Activated CD4-positive, alpha-beta T cell treated with anti-CD3 and anti-CD28 coated beads for 36 hours (primary cell): ENCODE data around the gene FBP2. TPM values are rescaled to one million over a fixed set of nuclear protein-coding genes. Genes with fewer than 3 reads are reported as not detected.
A peak's percentile ranks its signal among the peaks of the same experiment; 100 is the strongest.
"Not testable (repeated sequence)": the region's sequence is repeated elsewhere in the genome, so short reads cannot be mapped to it uniquely, and the experiment has no call there.

Experiments used
- ATAC-seq: fragments of 200-7000 bp; cut with Tn5 transposase; one replicate; pipeline ENCODE4 v1.10.0; 2021; ENCODE audit warnings: mild to moderate bottlenecking, moderate library complexity
- CTCF ChIA-PET: fragments of 350-600 bp; sonication (Branson Sonifier 250); formaldehyde crosslinking; loops from one replicate; lab custom pipeline; 2021; ENCODE audit warnings: antibody characterized with exemption; lab: Charles Lee
- POLR2A ChIA-PET: fragments of 350-600 bp; sonication (Branson Sonifier 250); formaldehyde crosslinking; loops from one replicate; lab custom pipeline; 2021; ENCODE audit warnings: antibody characterized with exemption, inconsistent platforms; lab: Charles Lee
- DNase-seq: peaks from one replicate; pipeline ENCODE4 v3.0.0-alpha.2; 2020
- H3K27ac Mint-ChIP-seq: one replicate; pipeline ENCODE4 v1.8.0; 2021; ENCODE audit warnings: mixed read lengths
- H3K27me3 Mint-ChIP-seq: one replicate; pipeline ENCODE4 v1.8.0; 2021; ENCODE audit warnings: mixed read lengths
- H3K36me3 Mint-ChIP-seq: one replicate; pipeline ENCODE4 v1.8.0; 2021; ENCODE audit warnings: low read depth, mixed read lengths
- H3K4me1 Mint-ChIP-seq: one replicate; pipeline ENCODE4 v1.8.0; 2021; ENCODE audit warnings: mixed read lengths
- H3K4me3 Mint-ChIP-seq: one replicate; pipeline ENCODE4 v1.8.0; 2021; ENCODE audit warnings: mild to moderate bottlenecking, moderate library complexity, mixed read lengths
- H3K9me3 Mint-ChIP-seq: one replicate; pipeline ENCODE4 v1.8.0; 2021; ENCODE audit warnings: low read depth, mixed read lengths
- intact Hi-C, 2 experiments: fragments of 100-400 bp; cut with DNase I in 1 of 2; cut with micrococcal nuclease in 1 of 2; formaldehyde crosslinking; loops; one replicate each; pipeline versions ENCODE4 v1.14.2 to v1.15.1; 2022 to 2024; cut with DNase I, micrococcal nuclease
- total RNA-seq, 2 experiments: library from RNA; stranded (reverse); gene quantifications; one replicate each; pipeline ENCODE4 v1.2.3, GENCODE V29; 2021

The FBP2 gene
- total RNA-seq, 2 experiments from 2014 or later, result not detected

- peak; percentile 87 for DNase-seq
- ChIA-PET POLR2A (no interaction called here), CTCF (interaction anchor here (0.6 to 1.1 kb wide), 2 partner anchors 8 to 78 kb away, joined by 3 to 5 read pairs; no protein-coding TSS in a partner anchor)
- H3K36me3 Mint-ChIP-seq, result peaks cover 1% of the 10 kb centered on the region
- H3K27me3 Mint-ChIP-seq, result peaks cover 7% of the 10 kb centered on the region
- intact Hi-C loops, result loop anchor here (1.0 kb wide), 1 partner anchor 49 kb away; no protein-coding TSS in a partner anchor
- H3K9me3 Mint-ChIP-seq, result no peaks in the 10 kb centered on the region
- H3K27ac Mint-ChIP-seq, result no peak overlapping the region
- H3K4me1 Mint-ChIP-seq, result peaks cover 6% of the 10 kb centered on the region
- peak; percentile 96 for ATAC-seq
- H3K4me3 Mint-ChIP-seq, result no peak overlapping the region
Observed at GRCh38 chr9:94603259-94604160, 9.9 kb upstream of the FBP2 start.

DNA sequence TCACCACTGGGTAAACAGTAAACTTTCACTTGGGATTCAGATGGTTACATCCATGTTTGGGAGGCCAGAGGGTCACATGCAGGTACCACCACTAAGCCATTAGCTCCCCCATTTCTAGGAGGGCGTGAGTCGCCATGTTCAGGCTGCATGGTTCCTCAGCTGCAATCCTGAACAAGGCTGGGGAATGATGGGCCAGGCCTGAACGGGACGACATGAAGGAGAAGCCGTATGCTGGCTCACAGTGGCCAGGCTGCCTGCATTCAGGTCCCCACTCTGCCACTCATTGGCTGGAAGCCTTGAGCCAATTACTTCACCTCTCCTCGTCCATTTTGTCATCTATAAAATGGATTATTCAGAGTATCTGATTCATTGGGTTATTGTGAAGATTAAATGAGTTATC lies 9.0 kb upstream of the FBP2 start:
- no peak overlapping the region for H3K27ac Mint-ChIP-seq
- no peak for DNase-seq
- CTCF ChIA-PET, result interaction anchor here (1.1 kb wide), 1 partner anchor 9 kb away, joined by 5 read pairs; no protein-coding TSS in a partner anchor
- no peak for ATAC-seq
- no peak overlapping the region for H3K4me3 Mint-ChIP-seq
- peaks cover 6% of the 10 kb centered on the region for H3K4me1 Mint-ChIP-seq
- intact Hi-C loops, result loop anchor here (1.0 kb wide), 1 partner anchor 48 kb away; no protein-coding TSS in a partner anchor
- peaks cover 7% of the 10 kb centered on the region for H3K27me3 Mint-ChIP-seq
- peaks cover 1% of the 10 kb centered on the region for H3K36me3 Mint-ChIP-seq
- POLR2A ChIA-PET, result no interaction called here
- H3K9me3 Mint-ChIP-seq, result no peaks in the 10 kb centered on the region

- no peaks in the 10 kb centered on the region for H3K36me3 Mint-ChIP-seq
- no peak for ATAC-seq
- H3K27me3 Mint-ChIP-seq, result no peaks in the 10 kb centered on the region
- H3K4me1 Mint-ChIP-seq, result peaks cover 6% of the 10 kb centered on the region
- no peak overlapping the region for H3K27ac Mint-ChIP-seq
- intact Hi-C loops, result no loop called here
- no peaks in the 10 kb centered on the region for H3K9me3 Mint-ChIP-seq
- POLR2A ChIA-PET, result no interaction called here
- DNase-seq, result no peak
- no peak overlapping the region for H3K4me3 Mint-ChIP-seq
- CTCF ChIA-PET, result interaction anchor here (0.6 kb wide), 1 partner anchor 14 kb away, joined by 3 read pairs; no protein-coding TSS in a partner anchor
Observed at GRCh38 chr9:94600715-94601114, 7.1 kb upstream of the FBP2 start.

DNA sequence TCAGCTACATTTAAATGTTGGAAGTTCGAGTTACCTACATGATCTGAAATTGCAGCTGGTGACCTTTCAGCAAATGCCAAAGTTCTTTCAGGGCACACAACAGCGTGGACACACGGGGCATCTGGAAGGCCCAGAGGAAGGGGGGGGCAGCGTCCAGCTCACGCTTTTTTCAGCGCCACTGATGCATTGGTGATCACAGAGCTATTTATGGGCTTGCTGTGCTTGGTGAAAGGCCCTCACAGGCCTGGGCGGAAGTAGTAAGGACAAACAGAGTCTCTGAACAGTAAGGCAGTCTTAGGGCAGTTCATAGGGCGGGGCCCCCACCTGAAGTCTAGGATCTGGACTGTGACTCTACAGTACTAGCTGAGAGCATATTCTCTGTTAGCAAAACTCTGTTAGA lies 6.6 kb upstream of the FBP2 start:
- CTCF ChIA-PET, result interaction anchor here (0.6 kb wide), 1 partner anchor 14 kb away, joined by 3 read pairs; no protein-coding TSS in a partner anchor
- Mint-ChIP-seq H3K4me3 (no peak overlapping the region), H3K27ac (no peak overlapping the region), H3K4me1 (peaks cover 6% of the 10 kb centered on the region), H3K9me3 (no peaks in the 10 kb centered on the region), H3K27me3 (peaks cover under 1% of the 10 kb centered on the region), H3K36me3 (no peaks in the 10 kb centered on the region)
- POLR2A ChIA-PET, result no interaction called here
- DNase-seq (no peak), ATAC-seq (no peak)
- intact Hi-C loops, result no loop called here

- intact Hi-C loops, result no loop called here
- no peaks in the 10 kb centered on the region for H3K36me3 Mint-ChIP-seq
- ChIA-PET CTCF (no interaction called here), POLR2A (no interaction called here)
- peaks cover 4% of the 10 kb centered on the region for H3K27me3 Mint-ChIP-seq
- DNase-seq (no peak), ATAC-seq (no peak)
- no peak overlapping the region for H3K27ac Mint-ChIP-seq
- no peaks in the 10 kb centered on the region for H3K9me3 Mint-ChIP-seq
- H3K4me3 Mint-ChIP-seq, result no peak overlapping the region
- H3K4me1 Mint-ChIP-seq, result peaks cover 6% of the 10 kb centered on the region
Observed at GRCh38 chr9:94599102-94599501, 5.5 kb upstream of the FBP2 start.

- intact Hi-C loops, H3K27ac Mint-ChIP-seq, H3K4me1 Mint-ChIP-seq, H3K9me3 Mint-ChIP-seq, H3K36me3 Mint-ChIP-seq, H3K4me3 Mint-ChIP-seq, DNase-seq, CTCF ChIA-PET, POLR2A ChIA-PET, ATAC-seq: not testable (repeated sequence)
- H3K27me3 Mint-ChIP-seq, result peaks cover 14% of the 10 kb centered on the region
Observed at GRCh38 chr9:94592683-94593082, 941 bp downstream of the FBP2 start.

GRCh38 chr9:94591876-94592275 lies 1.7 kb downstream of the FBP2 start:
- Mint-ChIP-seq H3K27me3 (peaks cover 20% of the 10 kb centered on the region), H3K4me1 (peaks cover 4% of the 10 kb centered on the region), H3K4me3 (no peak overlapping the region), H3K9me3 (no peaks in the 10 kb centered on the region), H3K36me3 (no peaks in the 10 kb centered on the region), H3K27ac (no peak overlapping the region)
- no peak for DNase-seq
- CTCF ChIA-PET, result no interaction called here
- POLR2A ChIA-PET, result no interaction called here
- ATAC-seq, result no peak
- intact Hi-C loops, result no loop called here

GRCh38 chr9:94591046-94591545 lies 2.5 kb downstream of the FBP2 start:
- Mint-ChIP-seq H3K4me1 (peaks cover 11% of the 10 kb centered on the region), H3K27me3 (peaks cover 20% of the 10 kb centered on the region)
- CTCF ChIA-PET, H3K4me3 Mint-ChIP-seq, ATAC-seq, H3K27ac Mint-ChIP-seq, H3K36me3 Mint-ChIP-seq, DNase-seq, POLR2A ChIA-PET, intact Hi-C loops, H3K9me3 Mint-ChIP-seq: not testable (repeated sequence)

DNA sequence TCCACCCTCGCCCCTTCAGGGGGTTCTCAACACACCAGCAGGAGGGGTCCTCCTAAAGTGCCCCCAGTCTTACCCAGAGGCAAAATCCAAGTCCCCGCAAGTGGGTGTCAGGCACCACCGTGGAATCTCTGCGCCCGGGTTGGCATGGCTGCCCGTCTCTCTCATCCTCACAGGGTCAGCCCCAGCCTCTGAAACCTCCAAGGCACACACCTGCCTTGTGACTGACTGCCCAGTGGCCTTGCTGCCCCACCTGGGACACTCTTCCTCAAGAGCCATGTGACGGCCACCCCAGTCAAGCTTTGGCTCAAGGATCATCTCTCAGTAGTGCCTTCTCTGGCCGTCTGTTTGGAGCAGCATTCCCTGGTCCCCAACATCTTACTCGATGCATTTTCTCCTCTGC lies 4.9 kb downstream of the FBP2 start:
- DNase-seq, result no peak
- no peak for ATAC-seq
- intact Hi-C loops, result no loop called here
- CTCF ChIA-PET, result interaction anchor here (0.7 kb wide), 1 partner anchor 764 kb away, joined by 7 read pairs; no protein-coding TSS in a partner anchor
- no peaks in the 10 kb centered on the region for H3K36me3 Mint-ChIP-seq
- peaks cover 16% of the 10 kb centered on the region for H3K27me3 Mint-ChIP-seq
- no peak overlapping the region for H3K4me3 Mint-ChIP-seq
- peaks cover 25% of the 10 kb centered on the region for H3K4me1 Mint-ChIP-seq
- H3K27ac Mint-ChIP-seq, result no peak overlapping the region
- H3K9me3 Mint-ChIP-seq, result no peaks in the 10 kb centered on the region
- POLR2A ChIA-PET, result no interaction called here

GRCh38 chr9:94586814-94587213 lies 6.8 kb downstream of the FBP2 start:
- H3K27ac Mint-ChIP-seq, result no peak overlapping the region
- DNase-seq, result peak; percentile 8
- ChIA-PET CTCF (interaction anchor here (0.6 to 1.6 kb wide), 4 partner anchors 11 to 1010 kb away, joined by 3 to 4 read pairs (median 3); no protein-coding TSS in a partner anchor), POLR2A (no interaction called here)
- intact Hi-C loops, result no loop called here
- H3K4me3 Mint-ChIP-seq, result no peak overlapping the region
- no peaks in the 10 kb centered on the region for H3K36me3 Mint-ChIP-seq
- H3K9me3 Mint-ChIP-seq, result no peaks in the 10 kb centered on the region
- ATAC-seq, result no peak
- H3K4me1 Mint-ChIP-seq, result peaks cover 25% of the 10 kb centered on the region
- peaks cover 16% of the 10 kb centered on the region for H3K27me3 Mint-ChIP-seq

- DNase-seq, result no peak
- peaks cover 25% of the 10 kb centered on the region for H3K4me1 Mint-ChIP-seq
- H3K9me3 Mint-ChIP-seq, result no peaks in the 10 kb centered on the region
- intact Hi-C loops, result no loop called here
- ChIA-PET CTCF (interaction anchor here (0.6 to 1.6 kb wide), 5 partner anchors 11 to 1009 kb away, joined by 3 to 4 read pairs (median 3); partner anchors contain the start of gene PCAT7), POLR2A (no interaction called here)
- no peaks in the 10 kb centered on the region for H3K36me3 Mint-ChIP-seq
- H3K27me3 Mint-ChIP-seq, result peaks cover 14% of the 10 kb centered on the region
- no peak overlapping the region for H3K4me3 Mint-ChIP-seq
- ATAC-seq, result peak; percentile 47
- no peak overlapping the region for H3K27ac Mint-ChIP-seq
Observed at GRCh38 chr9:94586316-94586715, 7.3 kb downstream of the FBP2 start.
